Activated naive CD4-positive, alpha-beta T cell treated with anti-CD3 and anti-CD28 coated beads, Interleukin-2, amount 50 U/mL, for 16 hours (primary cell): Measurements from ENCODE around the gene PWP1.

Experiments
- DNase-seq: peaks from one replicate; pipeline ENCODE4 v3.0.0-alpha.2; 2020

The PWP1 gene

GRCh38 chr12:107685360-107686248, at the start of gene PWP1:
TSS of gene PWP1 (plus strand) at chr12:107685799. CDS start at chr12:107685900, 101 bp downstream.
- DNase-seq = peak; percentile 94

GRCh38 chr12:107641154-107641553, 44.4 kb upstream of the PWP1 start:
- no peak for DNase-seq

GRCh38 chr12:107642240-107642639, 43.4 kb upstream of the PWP1 start:
- no peak for DNase-seq

- no peak for DNase-seq
Measured at GRCh38 chr12:107645630-107646333, 39.8 kb upstream of the PWP1 start.

DNA sequence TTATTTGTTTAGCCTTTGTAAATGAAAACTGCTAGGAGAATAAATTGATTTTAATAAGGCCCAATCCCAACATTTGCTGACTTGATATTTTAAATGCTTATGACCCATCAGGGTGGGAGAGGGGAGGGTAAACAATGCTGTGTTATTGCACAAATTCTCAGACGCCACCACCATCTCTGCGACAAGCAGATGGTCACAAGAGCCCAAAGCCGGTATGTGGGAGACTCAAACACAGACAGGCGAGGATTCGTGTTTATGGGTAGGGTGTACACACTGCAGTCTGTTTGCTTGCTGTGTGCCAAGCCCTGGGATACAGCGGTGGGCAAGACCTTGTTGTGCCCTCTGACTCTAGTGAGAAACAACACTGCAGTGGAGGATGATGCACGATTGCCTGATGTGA, 39.2 kb upstream of the PWP1 start:
- DNase-seq = no peak

GRCh38 chr12:107649661-107650061, 35.9 kb upstream of the PWP1 start:
- DNase-seq = no peak

- no peak for DNase-seq
Measured at GRCh38 chr12:107650977-107651376, 34.6 kb upstream of the PWP1 start.

DNA sequence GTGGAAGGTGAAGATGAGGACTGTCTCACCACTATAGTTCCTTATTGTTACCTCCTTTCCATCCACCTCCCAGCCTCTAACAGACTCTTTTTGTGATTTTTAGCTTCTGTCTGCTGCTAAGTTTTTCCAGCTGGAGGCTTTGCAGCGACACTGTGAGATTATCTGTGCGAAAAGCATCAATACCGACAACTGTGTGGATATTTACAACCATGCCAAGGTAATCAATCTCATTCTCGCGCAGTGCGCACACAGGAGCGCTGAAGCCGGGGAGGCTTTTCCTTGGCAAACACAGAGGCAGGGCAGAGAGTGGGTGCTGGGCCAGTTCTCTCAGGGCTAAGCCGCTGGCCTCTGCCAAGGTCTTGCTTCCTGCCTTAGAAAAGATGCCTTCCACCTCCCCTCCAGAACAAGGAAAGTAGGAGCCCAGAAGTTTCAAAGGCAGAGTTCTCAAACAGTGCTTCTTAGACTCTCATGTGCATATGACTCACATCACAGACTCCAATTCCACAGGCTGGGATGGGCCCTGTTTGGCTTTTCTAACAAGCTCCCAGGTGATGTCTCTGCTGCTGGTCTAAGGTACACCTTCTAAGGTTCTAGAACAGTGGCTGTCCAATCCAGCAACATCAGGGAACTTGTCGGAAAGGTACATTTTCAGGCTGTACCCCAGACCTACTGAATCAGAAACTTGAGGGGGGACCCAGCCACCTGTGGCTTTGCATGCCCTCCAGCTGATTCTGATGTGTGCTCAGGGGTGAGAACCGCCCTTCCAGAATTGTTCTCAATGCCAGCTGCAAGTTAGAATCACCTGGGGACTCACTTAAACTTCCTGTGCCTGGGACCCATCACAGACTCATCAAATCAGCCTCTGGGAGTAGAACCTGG, 33.8 kb upstream of the PWP1 start:
- no peak for DNase-seq

GRCh38 chr12:107653519-107653918, 32.1 kb upstream of the PWP1 start:
- no peak for DNase-seq

- DNase-seq = no peak
Measured at GRCh38 chr12:107654873-107655272, 30.7 kb upstream of the PWP1 start.

- DNase-seq = no peak
Measured at GRCh38 chr12:107655281-107656065, 30.1 kb upstream of the PWP1 start.

- DNase-seq = no peak
Measured at GRCh38 chr12:107656302-107656701, 29.3 kb upstream of the PWP1 start.

- DNase-seq = no peak
Measured at GRCh38 chr12:107657133-107657532, 28.5 kb upstream of the PWP1 start.

DNA sequence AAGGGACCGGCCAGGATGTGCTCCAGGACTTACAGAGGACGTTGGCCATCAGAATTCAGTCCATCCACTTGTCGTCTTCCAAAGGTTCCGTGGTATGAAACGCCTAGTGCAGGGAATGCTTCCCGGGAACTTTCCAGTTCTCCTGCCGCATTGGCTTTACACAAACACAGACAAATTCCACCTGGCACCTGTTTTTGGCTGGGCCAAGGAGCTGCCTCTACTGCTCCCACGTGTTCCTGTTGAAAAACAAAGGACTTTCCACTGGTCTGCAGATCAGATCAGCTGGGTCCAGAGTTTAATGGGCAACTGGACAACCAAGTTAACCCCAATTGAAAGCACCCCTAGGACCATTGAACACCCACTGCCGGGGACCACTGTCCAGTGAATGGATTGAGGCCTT, 28.0 kb upstream of the PWP1 start:
- no peak for DNase-seq

DNA sequence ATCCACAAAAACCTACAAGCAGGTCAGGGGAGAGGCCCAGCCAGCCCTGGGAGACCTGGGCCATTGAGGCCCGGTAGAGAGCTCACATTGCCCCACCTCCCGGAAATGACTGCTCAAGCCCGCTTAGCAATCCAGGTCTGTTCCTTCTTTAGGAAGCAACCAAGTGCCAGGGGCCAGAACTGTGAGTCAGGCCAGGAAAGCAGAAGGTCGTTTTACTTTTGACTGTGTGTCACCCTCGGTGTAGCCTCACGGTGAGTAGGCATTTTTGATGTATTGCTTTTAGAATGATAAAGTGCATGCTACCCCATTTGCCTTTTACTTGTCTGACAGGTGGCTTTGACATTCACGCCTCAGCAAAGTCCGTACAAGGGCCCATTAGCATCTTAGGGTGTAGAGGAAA, 25.4 kb upstream of the PWP1 start:
- no peak for DNase-seq

DNA sequence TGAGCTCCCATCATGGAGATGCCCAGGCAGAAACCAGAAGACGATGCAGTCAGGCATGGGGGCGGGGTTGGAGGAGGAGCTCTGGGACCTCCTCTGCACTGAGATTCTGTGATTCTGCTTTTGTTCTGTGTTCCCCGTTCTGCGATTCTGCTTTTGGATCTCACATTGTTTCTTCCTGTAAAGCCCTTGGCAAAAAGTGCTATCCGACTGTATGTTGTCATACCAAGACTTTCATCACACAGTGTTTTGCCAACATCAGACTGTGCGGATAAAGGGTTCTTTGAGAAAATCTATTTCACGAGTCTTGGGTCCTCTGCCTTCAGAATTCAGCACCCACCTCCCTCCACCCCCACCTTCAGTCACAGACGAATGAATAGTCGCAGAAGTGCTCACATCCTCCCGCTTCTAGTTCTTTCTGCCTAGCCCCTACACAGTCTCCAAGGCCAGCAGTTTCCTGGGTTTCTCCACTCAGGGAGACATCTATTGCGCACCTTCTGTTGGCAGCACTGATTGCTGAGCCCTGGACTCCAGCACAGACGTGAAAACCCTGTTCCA, 24.7 kb upstream of the PWP1 start:
- DNase-seq = no peak

DNA sequence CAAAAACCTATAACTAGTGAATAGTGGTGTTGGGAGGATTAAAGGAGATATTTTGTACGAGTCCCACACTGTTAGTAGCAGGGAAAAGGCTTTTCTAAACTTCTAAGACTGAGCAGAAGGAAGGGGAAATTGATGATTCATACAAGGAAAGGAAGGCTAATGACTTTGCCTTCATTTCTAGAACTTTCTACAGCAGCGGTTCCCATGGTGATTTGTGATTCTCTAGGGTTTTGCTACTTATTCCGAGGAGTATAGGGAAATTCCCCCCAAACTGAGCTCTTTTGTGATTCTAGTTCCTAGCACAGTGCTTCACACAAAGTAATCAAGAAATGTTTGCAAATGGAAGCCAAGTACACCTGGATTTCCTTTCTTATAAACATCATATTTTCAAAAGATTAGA, 23.8 kb upstream of the PWP1 start:
- DNase-seq = no peak

DNA sequence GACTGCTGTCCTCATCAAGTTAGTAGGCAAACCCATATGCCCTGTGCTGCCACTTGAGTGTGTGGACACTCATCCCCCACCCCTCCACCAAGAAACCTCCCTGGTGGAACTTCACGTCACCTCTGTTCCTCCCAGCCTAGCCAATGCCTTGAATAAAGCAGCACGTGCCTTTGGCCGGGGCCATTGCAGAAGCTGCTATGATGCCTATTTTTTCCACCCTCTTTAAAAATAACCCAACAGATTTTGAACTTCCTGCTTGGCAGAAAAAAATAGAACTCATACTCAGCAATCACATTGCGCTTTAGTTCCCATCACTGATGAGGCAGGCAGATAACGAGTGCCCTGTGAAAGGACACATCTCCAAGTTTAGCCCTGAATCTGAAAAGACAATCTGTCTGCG, 23.1 kb upstream of the PWP1 start:
- DNase-seq = no peak

- no peak for DNase-seq
Measured at GRCh38 chr12:107663277-107663676, 22.3 kb upstream of the PWP1 start.

- no peak for DNase-seq
Measured at GRCh38 chr12:107666009-107666408, 19.6 kb upstream of the PWP1 start.

DNA sequence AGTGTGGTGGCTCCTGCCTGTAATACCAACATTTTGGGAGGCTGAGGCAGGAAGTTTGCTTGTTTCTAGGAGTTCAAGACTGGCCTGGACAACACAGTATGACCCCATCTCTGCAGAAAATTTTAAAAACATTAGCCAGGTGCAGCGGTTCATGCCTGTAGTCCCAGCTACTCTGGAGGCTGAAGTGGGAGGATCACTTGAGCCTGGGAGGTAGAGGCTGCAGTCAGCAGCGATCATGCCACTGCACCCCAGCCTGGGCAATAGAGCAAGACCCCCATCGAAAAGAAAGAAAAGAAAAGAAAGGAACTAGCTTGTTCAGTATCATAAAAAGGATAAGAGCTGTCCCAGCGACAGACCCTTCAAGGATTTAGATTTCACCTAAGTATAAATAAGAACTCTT, 18.1 kb upstream of the PWP1 start:
- no peak for DNase-seq
